Tibial artery (tissue), 4 donors: ENCODE measurements around the gene TUBE1.

ENCODE experiments used
- DNase-seq, 2 donors: peaks; one replicate each; pipeline ENCODE4 v3.0.0-alpha.2; 2019
- H3K27ac ChIP-seq, 2 donors: fragments of 200-600 bp; sonication (generic) in 1 of 2; 1 replicate in 1 of 2; 2 replicates in 1 of 2; pipeline ENCODE4 v1.5.1; 2018 to 2019; ENCODE audit warnings: mild to moderate bottlenecking in 1 of 2
- H3K27me3 ChIP-seq, 2 donors: fragments of 200-600 bp; sonication (generic) in 1 of 2; one replicate each; pipeline versions ENCODE4 v1.5.1 to v1.6.0; 2016 to 2019
- H3K36me3 ChIP-seq, 3 donors: fragments of 200-600 bp; sonication (generic) in 2 of 3; one replicate each; pipeline ENCODE4 v1.5.1; 2016 to 2019; ENCODE audit warnings: mild to moderate bottlenecking in 2 of 3
- H3K4me1 ChIP-seq, 4 donors: fragments of 200-600 bp; sonication (generic) in 2 of 4; 1 replicate in 3 of 4; 2 replicates in 1 of 4; pipeline ENCODE4 v1.5.1; 2016 to 2019
- H3K4me3 ChIP-seq, 2 donors: fragments of 200-600 bp; sonication (generic) in 1 of 2; 1 replicate in 1 of 2; 2 replicates in 1 of 2; pipeline ENCODE4 v1.5.1; 2018 to 2019; ENCODE audit warnings: mild to moderate bottlenecking in 2 of 2
- H3K9me3 ChIP-seq, 3 donors: fragments of 200-600 bp; sonication (generic) in 1 of 3; one replicate each; pipeline ENCODE4 v1.5.1; 2016 to 2019
- CTCF ChIP-seq, 2 experiments: fragments of 200-600 bp in 1 of 2; fragments of 450-650 bp in 1 of 2; IDR thresholded peaks; one replicate each; pipeline ENCODE4 v1.5.1; 2017 to 2019; ENCODE audit warnings: antibody characterized with exemption in 2 of 2, mild to moderate bottlenecking in 1 of 2, moderate library complexity in 1 of 2
- intact Hi-C: fragments of 100-400 bp; cut with DNase I; formaldehyde crosslinking; loops from one replicate; pipeline ENCODE4 v1.15.0; 2023; ENCODE audit warnings: low total_unique reads

The TUBE1 gene

GRCh38 chr6:112027942-112028674, 59.2 kb downstream of the TUBE1 start:
- DNase-seq, result no peak
- TF ChIP-seq CTCF (IDR thresholded peaks at IDR 0.05), result no peak

GRCh38 chr6:112026933-112027332, 60.3 kb downstream of the TUBE1 start:
- peaks cover 0 to 18% (median 0%) of the 10 kb centered on the region in 4 donors for H3K4me1 ChIP-seq
- TF ChIP-seq CTCF (IDR thresholded peaks at IDR 0.05), result no peak
- H3K27ac ChIP-seq, result no peak overlapping the region
- DNase-seq, result no peak
- no peaks in the 10 kb centered on the region for H3K27me3 ChIP-seq
- H3K4me3 ChIP-seq, result no peak overlapping the region
- intact Hi-C loops, result no loop called here
- H3K9me3 ChIP-seq, result no peaks in the 10 kb centered on the region
- no peaks in the 10 kb centered on the region for H3K36me3 ChIP-seq

More at GRCh38 chr6:112027942-112028674, 59.2 kb downstream of the TUBE1 start:
- Histone ChIP-seq H3K4me3 (no peak overlapping the region), H3K27ac (no peak overlapping the region), H3K27me3 (no peaks in the 10 kb centered on the region), H3K4me1 (peaks cover 0 to 18% (median 0%) of the 10 kb centered on the region in 4 donors), H3K9me3 (no peaks in the 10 kb centered on the region), H3K36me3 (no peaks in the 10 kb centered on the region)
- intact Hi-C loops, result no loop called here

- H3K36me3 ChIP-seq, result no peaks in the 10 kb centered on the region
- intact Hi-C loops, result no loop called here
These were observed 62.8 kb downstream of the TUBE1 start for GRCh38 chr6:112024464-112024863.

GRCh38 chr6:112022749-112023148, 64.5 kb downstream of the TUBE1 start:
- no peak overlapping the region for H3K27ac ChIP-seq
- H3K4me3 ChIP-seq, result no peak overlapping the region
- peaks cover 0 to 27% (median 20%) of the 10 kb centered on the region in 4 donors for H3K4me1 ChIP-seq
- no peaks in the 10 kb centered on the region for H3K27me3 ChIP-seq
- H3K36me3 ChIP-seq, result no peaks in the 10 kb centered on the region
- TF ChIP-seq CTCF (IDR thresholded peaks at IDR 0.05), result no peak
- DNase-seq, result no peak
- intact Hi-C loops, result no loop called here
- no peaks in the 10 kb centered on the region for H3K9me3 ChIP-seq

More at GRCh38 chr6:112024464-112024863, 62.8 kb downstream of the TUBE1 start:
- H3K27me3 ChIP-seq, result no peaks in the 10 kb centered on the region
- peaks cover 0 to 16% (median 6%) of the 10 kb centered on the region in 4 donors for H3K4me1 ChIP-seq
- no peak overlapping the region for H3K4me3 ChIP-seq
- DNase-seq, result no peak
- no peaks in the 10 kb centered on the region for H3K9me3 ChIP-seq
- no peak overlapping the region for H3K27ac ChIP-seq
- TF ChIP-seq CTCF (IDR thresholded peaks at IDR 0.05), result no peak

GRCh38 chr6:112021691-112022310, 65.5 kb downstream of the TUBE1 start:
- H3K27me3 ChIP-seq, result no peaks in the 10 kb centered on the region
- TF ChIP-seq CTCF (IDR thresholded peaks at IDR 0.05), result no peak
- H3K4me1 ChIP-seq, result peaks cover 0 to 36% (median 21%) of the 10 kb centered on the region in 4 donors
- no peaks in the 10 kb centered on the region for H3K9me3 ChIP-seq
- no peaks in the 10 kb centered on the region for H3K36me3 ChIP-seq
- no peak overlapping the region for H3K4me3 ChIP-seq
- H3K27ac ChIP-seq, result no peak overlapping the region
- intact Hi-C loops, result no loop called here
- no peak for DNase-seq
